ENCODE measurements around the gene HMGB1. TPM values are rescaled to one million over a fixed set of nuclear protein-coding genes. Genes with fewer than 3 reads are reported as not detected.
"Not testable (repeated sequence)": the region's sequence is repeated elsewhere in the genome, so short reads cannot be mapped to it uniquely, and the experiment has no call there.

The HMGB1 gene
- total and polyA plus RNA-seq, 3 donors from 2014 or later = 256 to 298 (median 285) TPM

- no peak for DNase-seq
These were observed 17.3 kb downstream of the HMGB1 start for GRCh38 chr13:30448441-30448840.

GRCh38 chr13:30446126-30446500 is 19.6 kb downstream of the HMGB1 start:
- Histone ChIP-seq H3K27me3 (no peaks in the 10 kb centered on the region), H3K36me3 (ENCODE audit: low read depth, missing control alignments) (no peaks in the 10 kb centered on the region), H3K27ac (peak overlapping the region in 1 of 2 donors; percentile 68), H3K9me3 (no peaks in the 10 kb centered on the region), H3K4me1 (no peaks in the 10 kb centered on the region), H3K4me3 (peak overlapping the region; percentile 44 to 48)
- 24 to 29% methylated on average over 7 of the region's 7 CpGs for WGBS, 2 donors
- no peak for DNase-seq
- intact Hi-C loops (cut with DNase I; ENCODE audit: low total_unique reads) = no loop called here
- no peak for TF ChIP-seq CTCF (IDR thresholded peaks at IDR 0.05)
- no peak for TF ChIP-seq POLR2A (IDR thresholded peaks at IDR 0.05)

More at GRCh38 chr13:30448441-30448840, 17.3 kb downstream of the HMGB1 start:
- Histone ChIP-seq H3K27ac (no peak overlapping the region), H3K4me3 (no peak overlapping the region), H3K4me1 (no peaks in the 10 kb centered on the region), H3K27me3 (no peaks in the 10 kb centered on the region), H3K9me3 (no peaks in the 10 kb centered on the region), H3K36me3 (ENCODE audit: low read depth, missing control alignments) (no peaks in the 10 kb centered on the region)
- TF ChIP-seq POLR2A (IDR thresholded peaks at IDR 0.05) = no peak
- no peak for TF ChIP-seq CTCF (IDR thresholded peaks at IDR 0.05)
- intact Hi-C loops (cut with DNase I; ENCODE audit: low total_unique reads) = no loop called here
- WGBS, 2 donors = 93 to 95% methylated on average over 4 of the region's 4 CpGs

- intact Hi-C loops (cut with DNase I; ENCODE audit: low total_unique reads) = no loop called here
- 92 to 96% methylated on average over 6 to 12 of the region's 12 CpGs for WGBS, 2 donors
- H3K4me3 ChIP-seq = no peak overlapping the region
These were observed 21.8 kb downstream of the HMGB1 start for GRCh38 chr13:30443957-30444404.

GRCh38 chr13:30443491-30443890 is 22.2 kb downstream of the HMGB1 start:
- H3K27ac ChIP-seq; H3K27me3 ChIP-seq; H3K4me1 ChIP-seq; H3K36me3 ChIP-seq (ENCODE audit: low read depth, missing control alignments); DNase-seq; H3K9me3 ChIP-seq; intact Hi-C loops (cut with DNase I; ENCODE audit: low total_unique reads); H3K4me3 ChIP-seq: not testable (repeated sequence)
- 87 to 95% methylated on average over 3 of the region's 3 CpGs for WGBS, 2 donors

More at GRCh38 chr13:30443957-30444404, 21.8 kb downstream of the HMGB1 start:
- no peaks in the 10 kb centered on the region for H3K36me3 ChIP-seq (ENCODE audit: low read depth, missing control alignments)
- no peak overlapping the region for H3K27ac ChIP-seq
- DNase-seq = no peak
- no peaks in the 10 kb centered on the region for H3K9me3 ChIP-seq
- TF ChIP-seq CTCF (IDR thresholded peaks at IDR 0.05) = no peak
- TF ChIP-seq POLR2A (IDR thresholded peaks at IDR 0.05) = no peak
- H3K4me1 ChIP-seq = no peaks in the 10 kb centered on the region
- H3K27me3 ChIP-seq = no peaks in the 10 kb centered on the region

GRCh38 chr13:30442926-30443325 is 22.8 kb downstream of the HMGB1 start:
- Histone ChIP-seq H3K27me3 (no peaks in the 10 kb centered on the region), H3K27ac (no peak overlapping the region), H3K9me3 (no peaks in the 10 kb centered on the region), H3K36me3 (ENCODE audit: low read depth, missing control alignments) (no peaks in the 10 kb centered on the region), H3K4me3 (no peak overlapping the region), H3K4me1 (no peaks in the 10 kb centered on the region)
- DNase-seq = no peak
- intact Hi-C loops (cut with DNase I; ENCODE audit: low total_unique reads) = no loop called here
- 67 to 73% methylated on average over 5 of the region's 5 CpGs for WGBS, 2 donors
- no peak for TF ChIP-seq CTCF (IDR thresholded peaks at IDR 0.05)
- TF ChIP-seq POLR2A (IDR thresholded peaks at IDR 0.05) = no peak

Data from testis (tissue), 3 donors.